Fibroblast of skin of right biceps (primary cell): ENCODE measurements around the gene CD99.
"Not testable (repeated sequence)": the region's sequence is repeated elsewhere in the genome, so short reads cannot be mapped to it uniquely, and the experiment has no call there.

Source experiments
- DNase-seq: peaks from one replicate; pipeline ENCODE4 v3.0.0-alpha.2; 2013

The CD99 gene, protein sequence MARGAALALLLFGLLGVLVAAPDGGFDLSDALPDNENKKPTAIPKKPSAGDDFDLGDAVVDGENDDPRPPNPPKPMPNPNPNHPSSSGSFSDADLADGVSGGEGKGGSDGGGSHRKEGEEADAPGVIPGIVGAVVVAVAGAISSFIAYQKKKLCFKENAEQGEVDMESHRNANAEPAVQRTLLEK

DNA sequence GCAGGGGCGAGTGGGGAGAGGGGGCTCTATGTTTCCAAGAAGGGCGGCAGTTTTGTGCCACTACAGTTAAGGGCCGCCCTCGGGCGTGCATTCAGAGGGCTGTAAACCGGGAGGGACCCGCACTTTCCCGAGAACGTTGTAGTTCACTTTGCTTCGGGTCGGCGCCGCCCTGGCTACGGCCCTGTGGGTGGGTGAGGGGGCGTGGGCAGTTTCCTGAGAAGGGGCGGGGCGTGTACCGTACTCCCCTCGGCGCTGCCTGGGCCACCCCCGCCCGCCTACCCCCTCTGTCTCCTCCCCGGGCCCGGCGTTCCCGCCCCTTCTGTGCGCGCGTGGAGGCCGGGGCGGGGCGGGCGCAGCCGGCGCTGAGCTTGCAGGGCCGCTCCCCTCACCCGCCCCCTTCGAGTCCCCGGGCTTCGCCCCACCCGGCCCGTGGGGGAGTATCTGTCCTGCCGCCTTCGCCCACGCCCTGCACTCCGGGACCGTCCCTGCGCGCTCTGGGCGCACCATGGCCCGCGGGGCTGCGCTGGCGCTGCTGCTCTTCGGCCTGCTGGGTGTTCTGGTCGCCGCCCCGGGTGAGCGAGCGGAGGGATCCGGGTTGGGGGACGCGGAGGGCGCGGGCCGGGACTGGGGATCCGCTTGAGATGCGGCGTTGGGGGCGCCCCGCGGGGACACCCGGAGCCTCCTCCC, at the start of gene CD99:
Gene CD99 (plus strand): TSS at position 440 of the 687 bp plus-strand sequence. CDS start 66 bp downstream, at position 506.
- peak; percentile 94 for DNase-seq

DNA sequence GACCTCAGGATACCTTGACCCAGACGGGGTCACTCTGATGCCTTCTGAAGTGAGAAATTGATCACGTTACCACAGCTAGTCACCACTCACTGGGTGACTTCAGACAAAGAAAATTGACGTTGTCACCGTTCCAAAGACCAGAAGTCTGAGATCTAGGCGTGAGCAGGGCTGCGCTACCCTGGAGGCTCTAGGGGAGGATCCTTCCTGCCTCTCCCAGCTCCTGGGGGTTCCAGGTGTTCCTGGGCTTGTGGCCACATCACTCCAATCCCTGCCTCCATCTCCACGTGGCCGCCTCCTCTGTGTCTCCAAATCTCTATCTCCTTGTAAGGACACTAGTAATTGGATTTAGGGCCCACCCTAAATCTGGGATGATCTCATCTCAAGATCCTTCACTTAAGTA, 48.9 kb upstream of the CD99 start:
- no peak for DNase-seq

DNA sequence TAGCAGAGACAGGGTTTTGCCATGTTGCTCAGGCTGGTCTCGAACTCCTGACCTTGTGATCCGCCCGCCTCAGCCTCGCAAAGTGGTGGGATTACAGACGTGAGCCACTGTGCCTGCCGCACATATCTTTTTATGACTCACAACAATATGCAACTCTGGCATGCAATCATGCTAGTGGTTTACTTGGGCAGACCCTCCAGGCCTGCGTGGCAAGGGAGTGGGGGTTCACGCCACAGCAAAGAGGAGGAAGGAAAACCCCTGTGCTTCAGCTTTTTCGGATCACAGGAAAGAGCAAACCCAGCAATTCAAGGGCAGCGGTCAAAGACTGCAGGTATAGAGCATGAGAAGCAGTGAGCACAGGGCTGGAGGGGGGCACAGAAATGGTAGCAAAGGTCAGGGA, 48.3 kb upstream of the CD99 start:
- no peak for DNase-seq

DNA sequence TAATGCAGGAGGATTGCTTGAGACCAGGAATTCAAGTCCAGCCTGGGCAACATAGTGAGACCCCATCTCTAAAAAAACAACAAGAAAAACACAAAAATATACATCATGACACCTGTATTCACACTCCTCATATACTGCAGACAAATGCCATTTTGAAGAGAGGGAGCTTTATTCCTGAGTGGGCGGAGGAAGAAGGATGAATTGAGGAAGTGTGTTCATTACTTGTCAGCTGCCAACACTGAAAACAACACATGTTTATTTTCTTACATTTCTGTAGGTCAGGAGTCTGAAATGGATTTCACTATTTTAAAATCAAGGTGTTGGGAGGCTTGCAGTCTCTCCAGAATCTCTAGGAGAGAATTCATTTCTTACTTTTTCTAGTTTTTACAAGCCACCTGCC, 47.2 kb upstream of the CD99 start:
- no peak for DNase-seq

DNA sequence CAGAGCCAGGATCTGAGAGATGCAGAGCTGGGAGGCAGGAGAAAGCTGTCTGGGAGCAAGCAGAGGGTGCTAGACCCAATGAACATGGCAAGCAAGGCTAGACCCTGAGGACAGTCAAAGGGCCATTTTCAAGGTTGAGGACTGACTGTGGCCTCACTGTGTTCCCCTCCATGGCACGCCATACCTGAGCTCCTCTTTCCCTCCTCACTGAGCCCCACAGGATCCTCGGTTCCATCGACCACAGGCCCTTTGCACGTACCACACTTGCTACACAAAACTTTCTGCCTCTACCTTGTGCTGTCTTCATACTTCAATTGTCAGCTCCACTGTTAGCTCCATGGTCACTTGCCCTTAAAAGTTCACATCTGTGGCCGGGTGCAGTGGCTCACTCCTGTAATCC, 45.5 kb upstream of the CD99 start:
- DNase-seq = no peak

DNA sequence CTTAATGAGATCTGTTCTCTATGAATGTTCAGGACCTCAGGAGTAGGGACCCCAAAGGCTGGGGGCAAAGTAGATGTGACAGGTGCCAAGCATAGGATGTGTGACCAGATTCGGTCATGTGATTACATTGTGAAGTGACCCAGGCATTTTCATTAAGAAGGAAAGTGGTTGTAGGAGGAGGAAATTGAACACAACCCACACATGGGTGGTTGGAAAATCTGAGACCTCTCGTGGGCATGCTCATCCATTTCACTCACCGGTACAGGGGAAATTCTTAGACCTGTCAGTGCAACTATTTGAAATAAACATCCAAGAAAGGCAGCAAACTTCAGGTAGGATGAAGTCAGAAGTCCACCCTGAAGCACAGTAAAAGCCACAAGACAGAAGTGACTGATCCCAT, 43.5 kb upstream of the CD99 start:
- DNase-seq = no peak

DNA sequence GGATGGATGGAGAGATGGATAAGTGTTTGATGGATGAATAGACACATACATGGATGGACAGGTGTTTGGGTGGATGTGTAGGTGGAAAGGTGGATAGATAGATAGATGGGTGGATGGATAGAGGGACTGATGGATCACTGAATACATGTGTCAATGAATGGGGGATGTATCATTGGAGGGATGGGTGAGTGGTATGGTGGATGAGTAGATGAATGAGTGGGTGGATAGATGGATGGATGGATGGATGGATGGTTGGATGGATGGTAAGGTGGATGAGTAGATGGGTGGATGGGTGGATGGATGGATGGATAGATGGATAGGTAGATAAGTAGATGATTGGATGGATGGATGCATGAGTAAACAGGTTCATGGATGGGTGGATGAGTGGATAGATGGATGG, 41.1 kb upstream of the CD99 start:
- no peak for DNase-seq

DNA sequence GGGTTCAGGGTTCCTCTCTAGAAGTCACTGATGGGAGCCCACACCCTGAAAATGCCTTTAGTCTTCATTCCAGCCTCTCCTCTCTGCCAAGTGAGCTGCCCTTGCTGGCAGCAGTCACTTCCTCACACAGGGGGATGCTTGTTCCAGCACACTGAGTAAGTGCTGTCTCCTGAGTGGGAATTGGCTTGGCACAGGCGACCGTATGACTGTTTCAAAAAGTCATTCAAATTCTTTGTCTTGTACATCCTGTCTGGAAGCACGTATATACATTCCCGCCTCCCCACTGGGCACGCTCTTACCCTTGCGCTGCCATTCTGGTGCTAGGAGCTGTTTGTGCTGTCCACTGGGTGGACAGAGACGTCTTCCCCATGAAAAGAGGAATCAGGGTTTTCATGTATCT, 40.2 kb upstream of the CD99 start:
- DNase-seq = peak; percentile 56

DNA sequence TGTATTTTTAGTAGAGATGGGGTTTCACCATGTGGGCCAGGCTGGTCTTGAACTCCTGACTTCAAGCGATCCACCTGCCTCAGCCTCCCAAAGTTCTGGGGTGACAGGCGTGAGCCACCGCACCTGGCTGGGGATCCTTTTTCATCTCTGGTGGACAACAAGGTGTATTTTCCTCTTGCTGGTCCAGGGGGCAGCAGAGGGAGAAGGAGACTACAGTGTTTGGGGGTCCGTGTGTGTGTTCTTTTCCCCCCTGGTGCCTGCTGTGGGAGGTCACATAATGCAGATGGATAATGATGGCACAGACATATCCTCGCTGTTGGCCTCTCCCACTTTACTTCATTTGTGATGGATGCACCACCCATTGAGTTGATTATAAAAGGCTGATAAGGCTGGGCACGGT, 39.0 kb upstream of the CD99 start:
- no peak for DNase-seq

DNA sequence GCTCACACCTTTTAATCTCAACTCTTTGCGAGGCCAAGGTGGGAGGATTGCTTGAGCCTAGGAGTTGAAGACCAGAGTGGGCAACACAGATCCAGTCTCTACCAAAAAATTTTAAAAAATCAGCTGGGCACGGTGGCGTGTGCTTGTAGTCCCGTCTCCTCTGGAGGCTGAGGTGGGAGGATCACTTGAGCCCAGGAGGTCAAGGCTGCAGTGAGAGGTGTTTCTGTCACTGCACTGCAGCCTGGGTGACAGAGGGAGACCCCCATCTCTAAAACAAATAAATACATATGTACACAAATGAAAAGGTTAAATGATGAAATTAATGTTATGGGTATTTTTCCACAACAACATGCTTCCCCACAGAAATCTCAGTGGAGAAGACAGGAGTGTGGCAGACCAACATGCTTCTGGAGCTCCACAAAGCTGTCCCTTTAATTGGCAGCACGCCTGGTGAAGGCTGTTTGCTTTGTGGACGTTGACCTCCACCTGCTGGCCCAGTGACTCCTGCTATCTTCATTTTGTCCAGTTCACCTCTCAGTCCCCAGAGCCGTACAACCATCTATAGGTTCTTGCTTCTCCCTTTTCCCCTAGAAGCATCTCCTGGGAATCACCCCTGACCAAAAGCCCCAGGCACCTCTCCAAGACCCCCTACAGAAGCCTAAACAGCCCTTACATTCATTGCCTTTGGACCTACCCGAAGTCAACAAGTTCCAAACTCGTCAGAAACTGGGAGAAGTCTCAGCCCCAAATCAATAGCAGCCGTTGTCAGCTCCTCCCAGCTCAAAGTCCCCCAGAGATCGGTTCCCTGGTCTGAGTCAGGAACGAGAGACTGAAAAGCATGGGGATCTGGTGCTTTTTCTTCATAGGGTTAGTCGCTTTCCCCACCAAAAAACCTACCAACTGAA, 36.4 kb upstream of the CD99 start:
- no peak for DNase-seq

DNA sequence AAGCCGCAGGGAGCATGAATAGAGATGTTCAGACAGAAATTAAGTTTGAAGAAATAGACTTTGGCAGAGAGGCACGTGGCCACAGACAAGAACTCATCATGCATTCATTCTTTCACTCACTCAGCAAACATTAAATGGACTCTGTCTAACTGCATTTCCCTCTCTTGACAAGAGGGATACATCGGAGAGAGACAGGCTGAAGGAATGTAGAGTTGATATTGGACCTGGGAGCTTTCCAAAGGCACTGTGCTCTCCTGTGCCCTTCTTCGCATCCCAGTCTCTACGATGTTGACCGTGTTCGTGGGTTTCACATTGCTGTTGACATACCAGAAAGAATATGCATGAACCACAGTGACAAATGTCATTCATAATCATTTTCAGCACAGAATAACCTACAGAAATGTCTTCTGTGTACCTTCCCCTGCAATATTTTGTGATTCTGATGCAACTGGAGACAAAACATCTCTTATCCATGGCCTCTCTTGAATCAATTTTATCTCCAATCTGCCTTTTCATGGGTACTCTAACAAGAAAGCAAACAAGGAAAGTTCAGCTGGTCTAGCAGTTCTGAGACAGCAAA, 34.7 kb upstream of the CD99 start:
- no peak for DNase-seq

DNA sequence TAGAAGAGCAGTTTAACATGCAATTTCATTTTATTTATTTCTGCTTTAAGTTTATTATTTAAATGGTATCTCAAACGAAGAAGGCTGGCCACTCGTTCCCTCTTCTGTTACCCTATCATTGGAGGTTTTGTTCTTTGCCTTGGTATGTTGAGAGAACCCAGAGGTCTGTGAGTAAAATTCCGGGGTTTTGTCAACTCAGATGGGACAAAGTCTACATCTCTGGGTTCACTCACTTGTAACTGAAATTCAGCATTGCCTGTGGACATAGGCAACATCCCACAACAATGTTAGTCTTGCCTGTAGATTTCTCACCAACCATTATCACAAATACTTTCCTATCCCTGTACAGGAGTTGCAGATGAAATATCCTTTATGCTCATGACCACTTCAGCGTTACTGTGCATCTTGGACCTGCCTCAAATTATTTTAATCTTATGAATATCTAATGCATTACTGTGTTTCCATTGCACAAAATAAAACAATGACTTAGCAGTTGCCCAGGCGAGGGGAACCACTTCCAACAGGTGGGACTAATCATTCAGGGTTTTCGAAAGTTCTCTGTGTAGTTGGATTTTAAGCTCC, 33.5 kb upstream of the CD99 start:
- DNase-seq = no peak

DNA sequence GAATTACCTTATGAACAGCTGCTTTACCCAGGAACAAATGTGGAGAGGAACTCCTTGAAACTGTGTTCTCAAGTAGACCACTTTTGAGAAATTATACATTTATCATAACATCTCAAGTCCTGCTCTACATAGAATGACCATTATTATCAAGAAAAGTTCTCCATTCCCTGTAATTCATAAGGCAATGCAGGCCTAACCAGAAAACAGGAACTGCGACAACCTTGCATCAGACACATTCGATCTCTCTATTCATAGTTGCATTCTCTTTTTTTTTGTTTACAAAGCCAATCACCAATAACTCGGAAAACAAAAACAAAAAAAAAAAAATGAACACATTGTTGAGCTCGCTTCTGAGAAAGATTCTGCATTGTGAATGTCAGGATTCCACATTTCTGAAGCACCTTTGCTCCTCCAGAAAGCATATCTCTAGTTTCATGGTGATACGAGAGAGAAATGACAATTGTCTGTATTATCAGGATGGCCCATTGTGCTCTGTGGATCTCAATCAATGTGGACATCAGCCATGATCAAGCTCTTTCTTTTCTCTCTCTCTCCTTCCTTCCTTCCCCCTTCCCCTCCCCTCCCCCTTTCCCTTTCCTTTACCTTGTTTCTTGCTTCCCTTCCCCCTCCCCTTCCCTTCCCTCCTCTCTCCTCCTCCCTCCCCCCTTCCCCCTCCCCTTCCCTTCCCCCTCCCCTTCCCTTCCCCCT, 32.4 kb upstream of the CD99 start:
- no peak for DNase-seq

DNA sequence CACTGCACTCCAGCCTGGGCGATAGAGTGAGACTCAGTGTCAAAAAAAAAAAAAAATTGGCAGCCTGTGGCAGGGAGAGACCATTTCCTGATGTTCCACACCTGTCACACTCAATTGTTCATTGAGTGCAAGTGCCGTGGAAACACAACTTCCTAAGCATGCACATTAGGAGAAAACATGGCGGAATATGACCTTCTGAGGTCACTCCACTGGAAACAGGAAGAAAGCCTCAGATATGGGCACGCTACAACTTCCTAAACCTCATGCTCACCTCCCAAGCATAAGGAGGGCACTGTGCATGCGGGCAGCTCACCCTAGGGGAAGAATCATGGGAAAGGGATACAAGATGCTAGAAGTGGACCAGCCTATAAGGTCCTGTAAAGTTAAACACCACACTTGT, 28.5 kb upstream of the CD99 start:
- DNase-seq = no peak

DNA sequence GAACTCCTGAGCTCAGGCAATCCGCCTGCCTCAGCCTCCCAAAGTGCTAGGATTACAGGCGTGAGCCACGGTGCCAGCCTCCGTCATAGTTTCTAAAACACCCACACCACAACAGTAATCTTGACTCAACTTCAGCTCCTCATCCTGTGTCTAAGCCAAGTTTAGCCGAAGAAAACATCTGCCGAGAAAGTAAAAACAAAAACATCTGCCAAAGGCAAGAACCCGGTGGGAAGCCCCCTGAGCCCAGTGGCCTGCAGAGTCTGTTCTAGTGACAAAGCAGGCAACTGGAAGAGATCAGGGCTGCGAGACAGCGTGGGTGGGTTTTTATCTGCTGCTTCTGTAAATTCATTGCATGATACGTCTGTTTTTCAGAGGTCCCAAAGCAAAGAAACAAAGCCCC, 26.6 kb upstream of the CD99 start:
- peak; percentile 41 for DNase-seq

DNA sequence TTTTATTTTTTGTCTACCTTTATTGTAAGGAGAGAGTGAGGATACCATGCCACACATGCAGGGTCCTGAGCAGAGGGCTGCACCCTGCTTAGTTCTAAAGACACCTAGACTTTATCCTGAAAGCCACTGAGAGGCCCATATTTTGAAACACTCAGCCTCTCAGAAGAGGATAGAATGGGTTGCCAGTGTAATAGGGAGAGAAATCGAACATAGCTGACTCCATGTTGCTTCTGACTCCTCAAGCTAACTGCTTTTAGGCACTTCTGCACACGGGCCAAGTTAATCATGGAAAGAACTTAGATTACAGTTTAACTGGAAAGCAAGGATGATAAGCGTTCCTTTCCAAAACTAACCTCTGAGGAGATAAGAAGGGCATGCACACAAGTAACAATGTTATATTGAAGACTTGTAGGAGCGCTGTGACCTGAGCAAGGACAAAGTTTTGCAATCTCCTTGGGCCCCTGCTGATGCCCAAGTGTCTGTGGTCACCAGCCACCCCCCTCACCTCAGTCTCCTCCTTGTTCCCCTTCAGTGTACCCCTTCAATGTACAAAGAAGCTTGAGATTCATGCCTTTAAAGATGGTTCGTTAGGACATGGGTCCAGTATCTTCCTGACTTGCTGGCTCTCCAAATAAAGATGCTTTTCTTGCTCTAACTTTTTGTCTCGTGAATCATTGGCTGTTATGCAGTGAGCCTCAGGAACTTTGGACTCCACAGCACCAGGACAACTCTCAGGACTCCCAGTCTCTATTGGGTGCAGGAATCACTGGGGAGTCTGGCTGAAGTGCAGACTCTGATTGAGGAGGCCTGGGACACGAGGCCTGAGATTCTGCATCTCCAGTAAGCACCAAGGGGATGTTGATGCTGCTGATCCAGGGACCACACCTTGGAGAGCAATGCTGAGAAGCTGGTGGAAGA, 25.4 kb upstream of the CD99 start:
- DNase-seq = no peak

DNA sequence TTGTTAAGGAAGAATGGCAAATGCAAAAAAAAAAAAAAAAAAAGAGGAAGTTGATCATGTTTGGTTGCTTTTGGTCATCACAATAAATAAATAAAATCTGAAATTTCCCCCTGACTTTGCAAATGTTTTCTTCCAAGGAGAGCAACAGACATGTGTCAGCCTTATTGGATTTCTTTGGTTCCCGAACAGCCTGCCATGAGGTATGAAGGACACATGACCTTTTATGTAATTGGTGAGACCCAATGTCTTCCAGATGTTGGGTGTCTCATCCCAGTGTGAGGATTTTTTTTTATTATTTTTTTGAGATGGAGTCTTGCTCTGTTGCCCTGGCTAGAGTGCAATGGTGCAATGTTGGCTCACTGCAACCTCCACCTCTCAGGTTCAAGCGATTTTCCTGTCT, 24.6 kb upstream of the CD99 start:
- no peak for DNase-seq

DNA sequence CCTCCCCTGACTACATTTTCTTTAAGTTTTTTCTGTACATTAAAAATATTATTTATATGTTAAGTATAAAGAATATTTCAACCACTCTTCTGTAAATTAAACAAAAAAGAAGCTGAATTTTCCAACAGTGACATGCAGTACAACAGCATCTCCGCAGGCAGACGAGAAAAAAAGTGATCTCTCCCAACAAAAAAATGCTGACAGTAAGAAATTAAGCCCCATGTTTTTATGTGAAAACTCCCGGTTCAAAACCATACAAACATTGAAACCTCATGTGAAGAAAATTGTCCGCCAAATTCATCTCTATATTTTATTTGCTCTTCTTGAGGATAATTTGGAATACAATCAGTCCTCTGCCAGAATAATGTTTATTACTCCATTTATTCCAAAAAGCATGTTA, 20.1 kb upstream of the CD99 start:
- DNase-seq = no peak

DNA sequence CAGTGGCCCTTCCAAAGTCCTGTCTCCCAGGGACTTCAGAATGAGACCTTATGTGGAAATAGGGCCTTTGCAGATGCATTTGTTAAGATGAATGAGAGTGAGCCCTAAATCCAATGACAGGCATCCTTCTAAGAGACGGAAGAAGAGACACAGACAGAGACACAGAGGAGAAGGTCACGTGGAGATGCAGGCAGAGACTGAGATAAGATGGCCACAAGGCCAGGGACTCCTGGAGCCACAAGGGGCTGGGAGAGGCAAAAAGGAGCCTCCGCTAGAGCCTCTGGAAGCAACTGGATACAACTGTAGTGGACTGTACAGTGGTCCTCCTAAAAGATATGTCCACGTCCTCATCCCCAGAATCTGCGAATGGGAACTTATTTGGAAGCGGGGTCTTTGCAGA, 19.0 kb upstream of the CD99 start:
- no peak for DNase-seq

DNA sequence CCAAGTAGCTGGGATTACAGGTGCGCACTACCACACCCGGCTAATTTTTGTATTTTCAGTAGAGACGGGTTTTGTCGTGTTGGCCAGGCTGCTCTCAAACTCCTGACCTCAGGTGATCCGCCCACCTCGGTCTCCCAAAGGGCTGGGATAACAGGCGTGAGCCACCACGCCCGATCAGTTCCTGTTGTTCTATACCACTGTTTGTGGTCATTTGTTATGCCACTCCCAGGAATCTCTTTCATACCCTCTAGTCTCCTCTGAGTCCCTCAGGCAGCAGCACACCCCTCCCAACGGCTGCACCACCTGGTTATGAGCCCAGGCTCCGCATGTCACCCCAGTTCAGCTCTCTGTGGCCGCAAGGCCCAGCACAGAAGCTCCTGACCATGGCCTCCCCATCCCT, 17.5 kb upstream of the CD99 start:
- DNase-seq = no peak

DNA sequence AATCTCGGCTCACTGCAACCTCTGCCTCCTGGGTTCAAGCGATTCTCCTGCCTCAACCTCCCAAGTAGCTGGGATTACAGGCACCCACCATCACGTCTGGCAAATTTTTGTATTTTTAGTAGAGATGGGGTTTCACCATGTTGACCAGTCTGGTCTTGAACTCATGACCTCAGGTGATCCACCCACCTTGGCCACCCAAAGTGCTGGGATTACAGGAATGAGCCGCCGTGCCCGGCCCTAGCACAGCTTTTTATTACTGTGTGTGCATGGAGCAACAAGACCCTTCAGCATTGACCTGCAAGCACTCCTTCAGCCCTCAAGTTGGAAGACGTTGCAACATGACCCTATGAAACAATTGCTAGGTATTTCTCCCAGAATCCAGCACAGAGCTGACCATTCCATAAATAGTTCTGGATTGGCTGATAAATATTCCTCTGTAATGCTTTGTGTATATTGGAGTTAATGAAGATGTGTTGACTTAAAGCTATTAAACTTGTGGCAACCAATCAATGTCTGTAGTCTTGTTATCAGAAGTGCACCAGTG, 15.4 kb upstream of the CD99 start:
- not testable (repeated sequence) for DNase-seq
